Urothelium cell line (cell line): Measurements from ENCODE around the gene SPTBN5.
"Not testable (repeated sequence)": the region's sequence is repeated elsewhere in the genome, so short reads cannot be mapped to it uniquely, and the experiment has no call there.

Experiments
- DNase-seq: peaks from one replicate; pipeline ENCODE4 v3.0.0; 2011; ENCODE audit warnings: low spot score, mixed read lengths
- FAIRE-seq: peaks from 2 replicates; lab custom pipeline; 2011; peaks lifted over from hg19 to GRCh38; lab: Jason Lieb, UNC

SPTBN5 gene

GRCh38 chr15:41849204-41849603 lies 44.6 kb downstream of the SPTBN5 start:
- FAIRE-seq = no peak
- no peak for DNase-seq

- FAIRE-seq = no peak
- no peak for DNase-seq
These were observed 45.2 kb downstream of the SPTBN5 start for GRCh38 chr15:41848631-41849030.

- DNase-seq = no peak
These were observed 45.9 kb downstream of the SPTBN5 start for GRCh38 chr15:41847981-41848380.

GRCh38 chr15:41847206-41847605 lies 46.6 kb downstream of the SPTBN5 start:
- DNase-seq (no peak), FAIRE-seq (no peak)

More at GRCh38 chr15:41847981-41848380, 45.9 kb downstream of the SPTBN5 start:
- FAIRE-seq = no peak

- FAIRE-seq = no peak
- DNase-seq = no peak
These were observed 49.0 kb downstream of the SPTBN5 start for GRCh38 chr15:41844814-41845213.

- DNase-seq (no peak), FAIRE-seq (no peak)
These were observed 50.3 kb downstream of the SPTBN5 start for GRCh38 chr15:41843571-41843970.

GRCh38 chr15:41842229-41842628 lies 51.6 kb downstream of the SPTBN5 start:
- FAIRE-seq (no peak), DNase-seq (no peak)

GRCh38 chr15:41841131-41841530 lies 52.7 kb downstream of the SPTBN5 start:
- FAIRE-seq (no peak), DNase-seq (no peak)

GRCh38 chr15:41840673-41841072 lies 53.2 kb downstream of the SPTBN5 start:
- DNase-seq (no peak), FAIRE-seq (no peak)

- DNase-seq (no peak), FAIRE-seq (no peak)
These were observed 53.9 kb downstream of the SPTBN5 start for GRCh38 chr15:41839781-41840491.

GRCh38 chr15:41838400-41838897 lies 55.4 kb downstream of the SPTBN5 start, which contains the start of gene PLA2G4B:
Gene PLA2G4B, plus strand, starts transcription at chr15:41838847. Its CDS starts 67 bp downstream, at chr15:41838914.
- FAIRE-seq (no peak), DNase-seq (no peak)

- FAIRE-seq (no peak), DNase-seq (no peak)
These were observed 57.0 kb downstream of the SPTBN5 start for GRCh38 chr15:41836713-41837454.

GRCh38 chr15:41836073-41836472 lies 57.8 kb downstream of the SPTBN5 start:
- DNase-seq (no peak), FAIRE-seq (no peak)

- no peak for DNase-seq
- FAIRE-seq = no peak
These were observed 59.8 kb downstream of the SPTBN5 start for GRCh38 chr15:41834096-41834495.

GRCh38 chr15:41832875-41833274 lies 61.0 kb downstream of the SPTBN5 start:
- DNase-seq (no peak), FAIRE-seq (no peak)

GRCh38 chr15:41832208-41832607 lies 61.6 kb downstream of the SPTBN5 start:
- FAIRE-seq (no peak), DNase-seq (no peak)

GRCh38 chr15:41831291-41831690 lies 62.6 kb downstream of the SPTBN5 start:
- DNase-seq, FAIRE-seq: not testable (repeated sequence)

GRCh38 chr15:41829959-41830646 lies 63.8 kb downstream of the SPTBN5 start:
- FAIRE-seq (no peak), DNase-seq (no peak)

GRCh38 chr15:41828807-41829141 lies 65.1 kb downstream of the SPTBN5 start:
- FAIRE-seq = no peak
- no peak for DNase-seq

GRCh38 chr15:41827880-41828806 lies 65.7 kb downstream of the SPTBN5 start, which contains the start of gene JMJD7:
Gene JMJD7, plus strand, starts transcription at chr15:41828092. Its CDS starts 33 bp downstream, at chr15:41828125.
- DNase-seq (peak; percentile 99), FAIRE-seq (peak; percentile 75)
